IMR-90 (cell line): ENCODE results near the gene ZNRF3.

Experiments used
- CHD1 ChIP-seq: IDR thresholded peaks from 2 replicates; pipeline ENCODE4 v1.6.1; 2012; ENCODE audit warnings: low read depth, low read length, improper control_type of control experiment
- FOS ChIP-seq: fragments of 150-350 bp; IDR thresholded peaks from 2 replicates; pipeline ENCODE4 v1.6.1; 2016; ENCODE audit warnings: low read depth, low read length
- MAZ ChIP-seq: IDR thresholded peaks from 2 replicates; pipeline ENCODE4 v1.6.1; 2012; ENCODE audit warnings: low read depth, mild to moderate bottlenecking, low read length, improper control_type of control experiment, moderate library complexity, borderline replicate concordance
- POLR2A ChIP-seq: IDR thresholded peaks from 2 replicates; pipeline ENCODE4 v1.6.1; 2012; ENCODE audit warnings: mild to moderate bottlenecking, low read depth, low read length
- RAD21 ChIP-seq: IDR thresholded peaks from 2 replicates; pipeline ENCODE4 v1.6.1; 2012; ENCODE audit warnings: low read length, improper control_type of control experiment
- RCOR1 ChIP-seq: IDR thresholded peaks from 2 replicates; pipeline ENCODE4 v1.6.1; 2012; ENCODE audit warnings: mild to moderate bottlenecking, low read length, improper control_type of control experiment; ENCODE audit not compliant: insufficient replicate concordance
- SMC3 ChIP-seq: fragments of 150-350 bp; IDR thresholded peaks from 2 replicates; pipeline ENCODE4 v1.6.1; 2016; ENCODE audit warnings: low read depth, mild to moderate bottlenecking, antibody characterized with exemption, low read length, moderate library complexity
- TF ChIP-seq, protein P1 (sequence below): conservative IDR thresholded peaks from 2 replicates; pipeline ENCODE4 v1.5.1; 2012; ENCODE audit warnings: mild to moderate bottlenecking, low read depth, low read length, improper control_type of control experiment

DNA sequence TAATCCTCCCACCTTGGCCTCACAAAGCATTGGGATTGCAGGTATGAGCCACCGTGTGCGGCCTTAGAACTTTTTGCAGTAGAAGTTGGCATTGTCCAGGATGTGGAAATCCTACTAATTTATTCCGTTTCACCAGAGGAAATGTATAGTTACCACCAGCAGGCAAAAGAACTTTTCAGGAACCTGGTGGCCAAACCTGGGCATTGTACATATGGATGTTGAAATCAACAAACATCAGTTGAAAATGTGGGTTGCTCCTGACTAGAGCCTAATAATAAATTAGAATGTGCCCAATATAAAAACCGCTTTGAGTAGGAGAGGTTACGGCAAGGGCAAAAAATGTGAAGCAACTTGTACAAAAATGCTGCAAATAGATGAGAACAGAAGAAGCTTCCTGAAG lies 42.3 kb upstream of the ZNRF3 start:
- TF ChIP-seq RCOR1 (no peak), FOS (no peak), POLR2A (no peak), SMC3 (no peak), MAZ (no peak), CHD1 (no peak), RAD21 (no peak)
- TF ChIP-seq, protein P1, sequence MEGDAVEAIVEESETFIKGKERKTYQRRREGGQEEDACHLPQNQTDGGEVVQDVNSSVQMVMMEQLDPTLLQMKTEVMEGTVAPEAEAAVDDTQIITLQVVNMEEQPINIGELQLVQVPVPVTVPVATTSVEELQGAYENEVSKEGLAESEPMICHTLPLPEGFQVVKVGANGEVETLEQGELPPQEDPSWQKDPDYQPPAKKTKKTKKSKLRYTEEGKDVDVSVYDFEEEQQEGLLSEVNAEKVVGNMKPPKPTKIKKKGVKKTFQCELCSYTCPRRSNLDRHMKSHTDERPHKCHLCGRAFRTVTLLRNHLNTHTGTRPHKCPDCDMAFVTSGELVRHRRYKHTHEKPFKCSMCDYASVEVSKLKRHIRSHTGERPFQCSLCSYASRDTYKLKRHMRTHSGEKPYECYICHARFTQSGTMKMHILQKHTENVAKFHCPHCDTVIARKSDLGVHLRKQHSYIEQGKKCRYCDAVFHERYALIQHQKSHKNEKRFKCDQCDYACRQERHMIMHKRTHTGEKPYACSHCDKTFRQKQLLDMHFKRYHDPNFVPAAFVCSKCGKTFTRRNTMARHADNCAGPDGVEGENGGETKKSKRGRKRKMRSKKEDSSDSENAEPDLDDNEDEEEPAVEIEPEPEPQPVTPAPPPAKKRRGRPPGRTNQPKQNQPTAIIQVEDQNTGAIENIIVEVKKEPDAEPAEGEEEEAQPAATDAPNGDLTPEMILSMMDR = no peak
